ENCODE data around the gene BARX1. TPM values are rescaled to one million over a fixed set of nuclear protein-coding genes. Genes with fewer than 3 reads are reported as not detected.
"Not testable (repeated sequence)": the region's sequence is repeated elsewhere in the genome, so short reads cannot be mapped to it uniquely, and the experiment has no call there.

Gene BARX1
- polyA plus RNA-seq, 5 donors, result 0.08 TPM; not detected in 4

- no peak for DNase-seq
Observed at GRCh38 chr9:93951655-93952118, 3.5 kb downstream of the BARX1 start.

- no peak for DNase-seq
Observed at GRCh38 chr9:93950619-93951601, 4.2 kb downstream of the BARX1 start.

DNA sequence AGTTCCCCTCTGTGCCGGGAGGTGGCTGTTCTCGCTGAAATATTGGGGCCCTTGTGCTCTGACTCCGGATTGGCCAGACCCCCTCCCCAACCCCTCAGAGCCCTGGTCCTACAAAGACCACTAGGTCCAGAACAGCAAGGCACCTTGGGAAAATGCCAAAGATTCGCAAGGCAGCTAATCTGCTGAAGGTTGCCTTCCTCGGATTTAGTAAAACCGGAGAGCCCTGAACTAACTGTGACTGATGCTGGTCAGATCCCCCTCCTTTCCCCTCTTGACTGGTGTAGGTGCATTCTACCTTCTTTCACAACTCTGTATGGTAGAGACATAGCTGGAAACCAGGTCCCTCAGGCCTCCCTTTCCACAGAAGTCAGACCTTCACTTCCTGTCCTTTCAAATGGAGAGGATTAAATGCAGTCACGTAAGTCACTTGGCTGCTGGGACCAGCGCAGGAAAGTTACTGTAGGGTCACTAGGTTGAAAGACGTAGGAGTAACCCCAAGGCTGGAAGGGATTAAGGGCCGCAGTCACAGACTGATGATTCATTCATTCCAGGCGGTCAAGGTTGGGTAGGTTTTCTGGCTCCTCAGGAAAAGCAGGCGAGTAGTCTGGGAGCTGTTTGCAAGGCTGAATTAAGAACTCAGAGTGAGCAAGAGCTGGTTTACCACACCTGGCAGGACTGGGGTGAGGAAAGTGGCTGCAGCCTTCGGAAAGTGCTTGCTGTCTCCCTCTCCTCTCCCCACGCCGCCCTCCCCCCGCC lies 5.3 kb downstream of the BARX1 start:
- DNase-seq, result no peak

- DNase-seq, result no peak
Observed at GRCh38 chr9:93949073-93949693, 6.0 kb downstream of the BARX1 start.

GRCh38 chr9:93948441-93949072 lies 6.6 kb downstream of the BARX1 start:
- no peak for DNase-seq

DNA sequence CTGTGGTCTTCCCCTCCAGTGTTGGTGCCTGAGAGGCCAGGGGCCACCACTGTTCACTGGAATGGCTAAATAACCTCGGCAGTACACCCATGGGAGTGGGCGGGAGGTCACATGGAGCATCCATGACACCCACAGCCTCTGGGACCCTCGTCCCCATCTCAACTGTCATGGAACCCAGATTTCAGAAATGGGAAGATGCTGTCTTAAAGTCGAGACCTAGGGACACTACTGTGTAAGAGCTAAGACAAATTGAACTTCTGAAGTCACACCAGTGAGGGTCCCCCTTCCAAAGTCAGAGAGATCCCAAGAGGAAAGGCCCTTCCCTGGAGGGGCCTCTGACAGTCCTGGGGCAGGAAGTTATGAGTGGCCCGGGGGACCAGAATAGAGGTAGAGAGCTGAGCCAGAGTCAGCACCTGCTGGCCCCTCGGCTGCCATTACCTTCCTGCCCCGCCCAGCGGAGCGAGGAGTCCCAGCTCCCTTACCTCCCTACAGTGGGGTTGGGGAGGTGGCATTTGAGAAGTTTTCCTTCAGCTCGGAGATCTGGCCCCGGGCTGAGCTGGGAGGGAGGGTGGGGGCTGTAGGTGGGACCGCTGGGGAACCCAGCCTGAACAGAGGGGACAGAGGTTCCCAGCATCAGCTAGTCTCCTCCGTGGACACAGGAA lies 7.6 kb downstream of the BARX1 start:
- no peak for DNase-seq

DNA sequence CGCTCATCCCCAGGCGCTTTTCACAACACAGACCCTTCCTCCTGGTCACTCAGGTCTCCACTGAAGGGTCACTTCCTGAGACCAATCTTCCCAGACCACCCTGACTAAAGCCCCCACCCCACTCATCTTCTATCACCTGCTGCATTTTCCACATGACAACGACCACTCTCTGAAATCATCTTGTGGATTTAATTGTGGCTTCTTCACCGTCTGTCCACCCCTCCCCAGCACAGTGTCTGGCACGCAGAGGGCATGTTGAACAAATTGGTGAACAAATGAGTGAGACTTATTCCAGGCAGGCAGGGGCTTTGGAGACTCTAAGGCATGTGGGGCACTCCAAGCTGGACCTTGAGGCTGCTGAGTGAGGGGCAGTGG lies 8.8 kb downstream of the BARX1 start:
- no peak for DNase-seq

DNA sequence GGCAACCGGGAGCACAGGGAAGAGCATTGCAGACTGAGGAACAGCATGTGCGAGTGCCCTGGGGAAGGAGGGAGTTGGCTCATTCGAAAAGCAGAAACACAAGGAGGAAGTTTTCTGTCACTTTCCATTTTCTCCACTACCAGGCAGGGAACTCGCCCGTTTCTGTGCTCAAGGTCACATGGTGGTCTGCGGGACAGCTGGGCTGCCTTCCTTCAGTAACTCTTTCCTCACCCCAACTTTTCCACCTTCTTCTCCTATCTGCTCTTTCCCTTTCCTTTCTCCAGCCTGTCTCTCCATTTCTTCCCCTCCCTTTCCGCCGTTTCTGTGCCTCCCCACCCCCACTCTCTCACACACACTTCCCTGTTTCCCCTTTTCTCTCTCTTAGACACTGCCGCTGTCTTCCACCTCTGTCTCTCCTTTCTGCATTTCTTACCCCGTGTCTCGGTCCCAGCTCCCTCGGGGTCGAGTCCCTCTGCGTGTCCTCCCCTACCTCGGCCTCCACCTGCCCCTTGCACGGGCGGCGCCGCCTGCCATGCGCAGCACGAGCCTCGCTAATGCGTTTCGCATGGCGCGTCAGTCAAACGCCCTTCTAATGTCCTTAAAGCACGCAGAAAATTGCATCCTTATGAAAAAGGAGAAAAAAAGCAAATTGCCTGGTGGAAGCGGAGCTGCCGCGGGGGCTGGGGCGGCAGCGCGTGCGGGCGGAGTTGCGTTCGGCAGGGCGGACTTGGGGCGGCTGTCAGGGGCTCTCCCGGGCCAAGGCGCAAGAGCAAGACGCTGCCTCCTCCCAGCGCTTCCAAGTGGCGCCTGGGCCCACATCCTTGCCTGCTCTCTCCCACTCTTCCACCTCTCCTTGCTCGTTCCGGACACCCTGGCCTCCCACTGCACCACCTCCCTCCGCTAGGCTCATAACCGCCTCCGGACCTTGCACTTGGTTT lies 9.5 kb downstream of the BARX1 start:
- no peak for DNase-seq

GRCh38 chr9:93944011-93944410 lies 11.1 kb downstream of the BARX1 start:
- no peak for DNase-seq

- no peak for DNase-seq
Observed at GRCh38 chr9:93942161-93942560, 13.0 kb downstream of the BARX1 start.

DNA sequence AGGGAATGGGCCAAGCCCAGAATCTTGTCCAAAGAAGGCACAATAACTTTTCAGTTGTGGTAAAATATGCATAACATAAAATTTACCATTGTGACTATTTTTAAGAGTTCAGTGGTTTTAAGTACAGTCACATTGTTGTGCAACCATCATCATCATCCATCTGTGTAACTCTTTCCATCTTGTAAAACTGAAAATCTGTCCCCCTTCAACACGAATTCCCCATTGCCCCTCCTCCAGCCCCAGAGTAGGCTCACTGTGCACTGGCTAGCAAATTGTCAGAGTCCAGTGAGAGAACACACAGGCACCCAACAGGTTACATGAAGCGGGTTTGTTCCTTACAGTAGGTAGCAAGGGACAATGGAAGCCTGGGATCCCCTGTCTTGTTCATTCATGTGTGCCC lies 13.7 kb downstream of the BARX1 start:
- no peak for DNase-seq

DNA sequence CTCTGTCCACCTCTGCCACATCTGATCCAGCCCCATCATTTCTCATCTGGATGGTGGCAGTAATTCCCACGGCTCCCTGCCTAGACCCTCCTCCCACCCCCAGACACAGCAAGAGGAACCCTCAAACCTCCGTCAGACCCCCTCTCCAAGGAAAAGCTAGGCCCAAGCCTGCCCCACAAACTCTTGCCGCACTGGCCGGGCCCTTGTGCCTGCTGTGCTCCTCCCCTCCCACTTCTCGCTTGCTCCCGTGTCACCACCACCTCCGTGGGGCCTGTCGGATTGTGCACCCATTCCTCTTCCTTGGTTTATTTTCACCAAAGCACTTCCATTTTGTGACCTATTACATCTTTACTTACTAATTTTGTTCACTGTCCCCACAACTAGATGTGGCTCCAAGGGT lies 14.2 kb downstream of the BARX1 start:
- no peak for DNase-seq

DNA sequence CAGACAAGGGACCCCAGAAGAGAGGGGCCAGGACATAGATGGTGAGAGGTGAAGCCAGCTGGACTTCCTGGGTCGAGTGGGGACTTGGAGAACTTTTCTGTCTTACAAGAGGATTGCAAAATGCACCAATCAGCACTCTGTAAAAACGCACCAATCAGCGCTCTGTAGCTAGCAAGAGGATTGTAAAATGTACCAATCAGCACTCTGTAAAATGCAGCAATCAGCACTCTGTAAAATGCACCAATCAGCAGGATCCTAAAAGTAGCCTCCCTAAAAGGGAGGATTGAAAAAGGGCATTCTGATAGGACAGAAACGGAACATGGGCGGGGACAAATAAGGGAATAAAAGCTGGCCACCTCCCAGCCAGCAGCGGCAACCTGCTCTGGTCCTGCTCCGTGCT lies 15.6 kb downstream of the BARX1 start:
- DNase-seq, result not testable (repeated sequence)

DNA sequence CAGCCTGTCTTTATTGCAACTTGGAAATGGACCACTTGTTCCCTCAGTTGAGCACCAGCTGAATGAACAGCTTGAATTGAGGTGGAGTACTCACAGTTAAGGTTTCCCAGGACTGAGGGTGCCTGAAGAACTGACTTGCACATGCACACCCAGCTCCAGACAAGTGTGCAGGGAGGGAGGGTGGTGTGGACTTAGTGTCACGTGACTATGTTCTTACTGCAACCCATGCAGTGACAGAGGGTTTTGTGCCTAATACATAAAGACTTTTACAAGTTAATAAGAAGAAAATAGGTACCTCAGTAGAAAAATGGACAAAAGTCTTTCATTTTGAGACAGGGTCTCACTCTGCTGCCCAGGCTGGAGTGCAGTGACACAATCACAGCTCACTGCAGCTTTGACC lies 18.0 kb downstream of the BARX1 start:
- no peak for DNase-seq

- DNase-seq, result no peak
Observed at GRCh38 chr9:93931905-93932304, 23.2 kb downstream of the BARX1 start.

- DNase-seq, result no peak
Observed at GRCh38 chr9:93930070-93930469, 25.1 kb downstream of the BARX1 start.

DNA sequence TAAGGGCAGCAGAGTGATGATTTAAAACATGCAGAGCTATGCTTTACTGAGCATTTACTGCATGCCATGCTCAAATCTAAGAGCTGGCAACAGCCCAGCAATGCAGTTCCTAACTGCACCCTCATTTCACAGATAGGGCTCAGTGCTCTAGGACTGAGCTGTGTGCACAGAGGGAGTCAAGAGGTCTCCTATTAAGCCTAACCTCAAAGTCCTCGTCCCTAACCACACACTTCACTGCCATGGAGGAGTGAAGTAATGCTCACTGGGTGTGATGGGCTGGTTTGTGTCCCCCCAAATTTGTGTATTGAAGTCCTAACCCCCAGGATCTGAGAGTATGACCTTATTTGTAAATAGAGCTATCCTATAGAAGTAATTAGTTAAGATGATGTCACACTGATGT lies 25.9 kb downstream of the BARX1 start:
- DNase-seq, result no peak

- DNase-seq, result no peak
Observed at GRCh38 chr9:93922535-93922934, 32.6 kb downstream of the BARX1 start.

DNA sequence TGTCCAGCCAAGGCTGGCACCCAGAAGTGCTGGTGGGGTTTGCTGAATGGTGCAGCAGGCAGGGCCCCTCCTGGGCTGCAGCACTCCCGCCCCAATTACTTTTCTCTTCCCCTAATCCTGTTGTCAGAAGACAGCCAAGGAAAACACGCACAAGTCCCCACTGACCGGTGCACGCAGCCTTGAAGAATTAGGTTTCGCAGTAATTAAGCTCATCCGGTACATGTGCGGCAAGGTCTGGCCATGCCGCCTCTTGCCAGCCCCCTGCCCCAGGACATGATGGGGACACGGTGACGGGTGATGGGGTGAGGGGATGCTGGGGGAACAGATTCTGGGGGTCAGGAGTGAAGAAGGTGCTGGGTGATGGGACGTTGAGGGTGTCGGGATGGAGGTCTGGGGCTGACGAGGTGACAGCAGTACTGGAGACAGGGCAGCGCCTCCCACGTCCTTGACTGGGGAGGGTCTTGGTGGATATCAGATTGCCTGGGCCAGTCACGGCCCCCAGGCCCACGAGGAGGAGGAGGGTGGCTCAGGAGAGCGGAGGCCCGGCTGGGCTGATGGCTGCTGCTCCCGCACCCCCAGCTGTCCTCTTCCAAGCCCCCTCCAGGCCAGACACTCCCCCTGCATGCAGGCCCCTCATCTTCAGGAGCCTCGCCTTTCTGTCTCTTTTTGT lies 34.9 kb downstream of the BARX1 start:
- no peak for DNase-seq

- DNase-seq, result no peak
Observed at GRCh38 chr9:93918061-93918460, 37.1 kb downstream of the BARX1 start.
